H1 (cell line): ENCODE data around the gene NRXN3. TPM values are rescaled to one million over a fixed set of nuclear protein-coding genes. Genes with fewer than 3 reads are reported as not detected.

ENCODE experiments used
- CTCF ChIA-PET: fragments of 300-600 bp; sonication (Branson Sonifier 250); formaldehyde crosslinking; loops from one replicate; lab custom pipeline; 2021; ENCODE audit not compliant: partially characterized antibody; lab: Charles Lee
- POLR2A ChIA-PET: fragments of 300-600 bp; sonication (Branson Sonifier 250); formaldehyde crosslinking; loops from one replicate; lab custom pipeline; 2021; ENCODE audit warnings: inconsistent platforms; ENCODE audit not compliant: partially characterized antibody; lab: Charles Lee
- DNase-seq, 2 experiments: peaks; one replicate each; pipeline versions ENCODE4 v3.0.0 to v3.0.0-alpha.2; 2010 to 2022; ENCODE audit warnings: low spot score in 2 of 2, low read depth in 1 of 2, mixed read lengths in 1 of 2
- FAIRE-seq: peaks from 2 replicates; lab custom pipeline; 2011; peaks lifted over from hg19 to GRCh38; lab: Jason Lieb, UNC
- H2AFZ ChIP-seq: 2 replicates; pipeline ENCODE4 v1.8.1; 2012; ENCODE audit warnings: low read length, inconsistent platforms
- H2AK5ac ChIP-seq: 2 replicates; pipeline ENCODE4 v1.6.1; 2013; ENCODE audit warnings: low read depth, low read length
- H2BK120ac ChIP-seq: replicated peaks from 2 replicates; pipeline ENCODE3; 2013; ENCODE audit warnings: low read depth, low read length, inconsistent platforms
- H2BK12ac ChIP-seq: 2 replicates; pipeline ENCODE4 v1.6.1; 2013; ENCODE audit warnings: low read depth, low read length
- H2BK15ac ChIP-seq: 2 replicates; pipeline ENCODE4 v1.6.1; 2013; ENCODE audit warnings: low read length
- H2BK20ac ChIP-seq: 2 replicates; pipeline ENCODE4 v1.6.1; 2013; ENCODE audit warnings: low read length
- H2BK5ac ChIP-seq: 2 replicates; pipeline ENCODE4 v1.6.1; 2013; ENCODE audit warnings: low read depth, low read length
- H3K14ac ChIP-seq: 2 replicates; pipeline ENCODE4 v1.6.1; 2013; ENCODE audit warnings: inconsistent platforms; ENCODE audit not compliant: insufficient read length
- H3K18ac ChIP-seq: 2 replicates; pipeline ENCODE4 v1.6.1; 2013; ENCODE audit warnings: low read length; ENCODE audit errors: extremely low read depth
- H3K23ac ChIP-seq: 2 replicates; pipeline ENCODE4 v1.6.1; 2013; ENCODE audit warnings: inconsistent platforms; ENCODE audit not compliant: insufficient read length
- H3K23me2 ChIP-seq: 2 replicates; pipeline ENCODE4 v1.6.1; 2013; ENCODE audit warnings: low read depth, low read length
- H3K27ac ChIP-seq: 2 replicates; pipeline ENCODE4 v1.6.1; 2011; ENCODE audit warnings: low read depth, low read length, inconsistent platforms
- H3K27me3 ChIP-seq, 4 experiments: replicated peaks in 1 of 4; 1 replicate in 1 of 4; 2 replicates in 3 of 4; pipeline versions ENCODE4 v1.6.1 to v1.8.1; 2011 to 2013; ENCODE audit warnings: low read length in 3 of 4, mild to moderate bottlenecking in 3 of 4, inconsistent platforms in 2 of 4, mixed read lengths in 2 of 4, moderate library complexity in 1 of 4; ENCODE audit not compliant: control insufficient read depth in 3 of 4, insufficient read depth in 3 of 4; ENCODE audit errors: extremely low read depth in 1 of 4
- H3K36me3 ChIP-seq, 4 experiments: 2 replicates each; pipeline versions ENCODE4 v1.6.1 to v1.8.1; 2011 to 2013; ENCODE audit warnings: mild to moderate bottlenecking in 4 of 4, low read length in 3 of 4, moderate library complexity in 2 of 4, control low read depth in 1 of 4, inconsistent platforms in 1 of 4; ENCODE audit not compliant: insufficient read depth in 4 of 4, control insufficient read depth in 2 of 4
- H3K4ac ChIP-seq: replicated peaks from 2 replicates; pipeline ENCODE3; 2013; ENCODE audit warnings: low read length, low read depth, mixed read lengths, inconsistent platforms; ENCODE audit not compliant: insufficient read length
- H3K4me1 ChIP-seq, 4 experiments: replicated peaks in 1 of 4; 1 replicate in 1 of 4; 2 replicates in 3 of 4; pipeline versions ENCODE4 v1.6.1 to v1.8.1; 2011 to 2013; ENCODE audit warnings: low read length in 3 of 4, inconsistent platforms in 2 of 4, mixed read lengths in 1 of 4; ENCODE audit not compliant: insufficient read depth in 4 of 4, control insufficient read depth in 3 of 4
- H3K4me2 ChIP-seq, 2 experiments: 2 replicates each; pipeline versions ENCODE4 v1.6.1 to v1.8.1; 2011 to 2013; ENCODE audit warnings: low read depth in 2 of 2, low read length in 2 of 2, control low read depth in 1 of 2, inconsistent platforms in 1 of 2, mild to moderate bottlenecking in 1 of 2; ENCODE audit not compliant: insufficient read depth in 1 of 2
- H3K4me3 ChIP-seq, 4 experiments: fragments of 200-600, 300-600 bp in 1 of 4; sonication (generic), shearing (Covaris generic), sonication (Bioruptor Twin) in 1 of 4; 2 replicates each; pipeline versions ENCODE4 v1.5.1 to v1.8.1; 2011 to 2016; ENCODE audit warnings: low read length in 4 of 4, low read depth in 3 of 4, control low read depth in 2 of 4, inconsistent platforms in 2 of 4, mild to moderate bottlenecking in 2 of 4, mixed read lengths in 1 of 4, moderate library complexity in 1 of 4; ENCODE audit not compliant: insufficient read depth in 2 of 4; ENCODE audit errors: extremely low read depth in 1 of 4
- H3K56ac ChIP-seq: replicated peaks from 2 replicates; pipeline ENCODE3; 2013; ENCODE audit warnings: low read depth, mild to moderate bottlenecking, mixed read lengths, low read length, inconsistent platforms; ENCODE audit not compliant: insufficient read length
- H3K79me1 ChIP-seq: 2 replicates; pipeline ENCODE4 v1.6.1; 2013; ENCODE audit warnings: low read depth, low read length, control low read depth
- H3K79me2 ChIP-seq, 2 experiments: 2 replicates each; pipeline versions ENCODE4 v1.6.1 to v1.8.1; 2012 to 2013; ENCODE audit warnings: low read length in 2 of 2, mild to moderate bottlenecking in 2 of 2, inconsistent platforms in 1 of 2; ENCODE audit not compliant: insufficient read depth in 2 of 2, control insufficient read depth in 1 of 2
- H3K9ac ChIP-seq, 4 experiments: replicated peaks in 1 of 4; 1 replicate in 1 of 4; 2 replicates in 3 of 4; pipeline versions ENCODE4 v1.6.1 to v1.8.1; 2011 to 2013; ENCODE audit warnings: low read depth in 3 of 4, low read length in 3 of 4, control low read depth in 2 of 4, mild to moderate bottlenecking in 2 of 4, moderate library complexity in 2 of 4, inconsistent platforms in 1 of 4; ENCODE audit errors: extremely low read depth in 1 of 4
- H3K9me3 ChIP-seq, 2 experiments: 2 replicates each; pipeline versions ENCODE4 v1.6.1 to v1.8.1; 2012 to 2013; ENCODE audit warnings: mild to moderate bottlenecking in 2 of 2, moderate library complexity in 2 of 2, control low read depth in 1 of 2, inconsistent platforms in 1 of 2, low read depth in 1 of 2, low read length in 1 of 2, mixed read lengths in 1 of 2; ENCODE audit not compliant: insufficient read depth in 2 of 2
- H4K20me1 ChIP-seq, 2 experiments: replicated peaks in 1 of 2; 2 replicates each; pipeline versions ENCODE3 to v1.8.1; 2011 to 2013; ENCODE audit warnings: inconsistent platforms in 2 of 2, low read length in 2 of 2, mild to moderate bottlenecking in 1 of 2; ENCODE audit not compliant: insufficient read depth in 2 of 2, control insufficient read depth in 1 of 2
- H4K5ac ChIP-seq: 2 replicates; pipeline ENCODE4 v1.6.1; 2013; ENCODE audit warnings: low read length, low read depth, mixed read lengths, inconsistent platforms; ENCODE audit not compliant: insufficient read length
- H4K8ac ChIP-seq: 2 replicates; pipeline ENCODE4 v1.8.0; 2013; ENCODE audit warnings: mild to moderate bottlenecking, moderate library complexity, low read length, inconsistent platforms; ENCODE audit not compliant: insufficient read depth; ENCODE audit errors: extremely low read depth
- H4K91ac ChIP-seq: replicated peaks from 2 replicates; pipeline ENCODE3; 2013; ENCODE audit warnings: low read length, mixed read lengths, inconsistent platforms; ENCODE audit not compliant: insufficient read length
- CBX5 ChIP-seq: fragments of 300-800, 300-1000 bp; sonication (generic); IDR thresholded peaks from 2 replicates; pipeline ENCODE4 v1.7.1; 2016; ENCODE audit warnings: antibody characterized with exemption, low read length, low read depth
- CHD1 ChIP-seq: IDR thresholded peaks from 2 replicates; pipeline ENCODE4 v1.6.1; 2012; ENCODE audit warnings: low read depth, low read length, improper control_type of control experiment
- CTBP2 ChIP-seq: IDR thresholded peaks from 2 replicates; pipeline ENCODE4 v1.7.0; 2011; ENCODE audit warnings: borderline replicate concordance, mild to moderate bottlenecking, moderate library complexity, mixed read lengths, low read length; ENCODE audit not compliant: insufficient read depth, insufficient read length
- EP300 ChIP-seq, 2 experiments: IDR thresholded peaks; 1 replicate in 1 of 2; 2 replicates in 1 of 2; pipeline ENCODE4 v1.6.1; 2011 to 2012; ENCODE audit warnings: low read depth in 2 of 2, low read length in 2 of 2, mild to moderate bottlenecking in 2 of 2, borderline replicate concordance in 1 of 2, inconsistent platforms in 1 of 2, moderate library complexity in 1 of 2
- GABPA ChIP-seq: IDR thresholded peaks from 2 replicates; pipeline ENCODE4 v1.6.1; 2011; ENCODE audit warnings: mild to moderate bottlenecking, low read length, moderate library complexity, borderline replicate concordance; ENCODE audit not compliant: insufficient read depth
- KDM1A ChIP-seq: fragments of 200-600, 300-600 bp; sonication (generic); IDR thresholded peaks from 2 replicates; pipeline ENCODE4 v1.7.1; 2016; ENCODE audit warnings: mild to moderate bottlenecking, low read length, borderline replicate concordance
- KDM4A ChIP-seq: IDR thresholded peaks from one replicate; pipeline ENCODE4 v1.7.1; 2012; ENCODE audit warnings: low read depth, mild to moderate bottlenecking, moderate library complexity, low read length, inconsistent platforms; ENCODE audit not compliant: severe bottlenecking
- POLR2A ChIP-seq, 2 experiments: IDR thresholded peaks; 1 replicate in 1 of 2; 2 replicates in 1 of 2; pipeline ENCODE4 v1.6.1; 2011; ENCODE audit warnings: low read depth in 2 of 2, low read length in 2 of 2, mild to moderate bottlenecking in 2 of 2; ENCODE audit errors: control extremely low read depth in 1 of 2
- RAD21 ChIP-seq, 2 experiments: IDR thresholded peaks in 1 of 2; conservative IDR thresholded peaks in 1 of 2; 2 replicates each; pipeline ENCODE4 v1.6.1; 2011; ENCODE audit warnings: low read depth in 2 of 2, low read length in 2 of 2, improper control_type of control experiment in 1 of 2, inconsistent platforms in 1 of 2, mild to moderate bottlenecking in 1 of 2, moderate library complexity in 1 of 2
- RFX5 ChIP-seq: IDR thresholded peaks from 2 replicates; pipeline ENCODE4 v1.6.1; 2011; ENCODE audit warnings: low read depth, low read length, improper control_type of control experiment, borderline replicate concordance
- RXRA ChIP-seq: IDR thresholded peaks from 2 replicates; pipeline ENCODE4 v1.6.1; 2011; ENCODE audit warnings: low read depth, mild to moderate bottlenecking, low read length, moderate library complexity; ENCODE audit not compliant: insufficient read depth
- SIRT6 ChIP-seq: IDR thresholded peaks from one replicate; pipeline ENCODE4 v1.7.1; 2012; ENCODE audit warnings: low read length, inconsistent platforms
- SRF ChIP-seq: IDR thresholded peaks from 2 replicates; pipeline ENCODE4 v1.6.1; 2011; ENCODE audit warnings: mild to moderate bottlenecking, low read depth, low read length, moderate library complexity
- TEAD4 ChIP-seq: IDR thresholded peaks from 2 replicates; pipeline ENCODE4 v1.6.1; 2012; ENCODE audit warnings: low read depth, low read length, inconsistent platforms, mixed read lengths
- WGBS, 2 experiments: shearing (Covaris generic) in 1 of 2; methylation state at CpG; one replicate each; pipeline versions ENCODE4 v1.1.6 to v1.1.7; 2013 to 2015; ENCODE audit warnings: low lambda C conversion rate in 2 of 2, mixed read lengths in 2 of 2, inconsistent platforms in 1 of 2, low coverage in 1 of 2, missing lambda C conversion rate in 1 of 2; ENCODE audit not compliant: insufficient replicate concordance in 2 of 2, insufficient coverage in 1 of 2, insufficient read length in 1 of 2; ENCODE audit errors: extremely low coverage in 1 of 2, missing lambda C conversion rate in 1 of 2; 5-methylcytosine and 5-hydroxymethylcytosine counted together
- polyA plus RNA-seq, 7 experiments: library from polyadenylated mRNA; depleted of rRNA in 3 of 7; stranded (reverse) in 5 of 7; unstranded in 2 of 7; fragments of >200 nt in 5 of 7; fragments of 200-250 nt in 2 of 7; gene quantifications; 1 replicate in 5 of 7; 2 replicates in 1 of 7; 4 replicates in 1 of 7; pipeline versions ENCODE4 v1.2.1 to v1.2.3, GENCODE V29; 2011 to 2013; ENCODE audit warnings: missing spikeins in 2 of 7, mixed read lengths in 2 of 7
- total RNA-seq: library from RNA; stranded (reverse); fragmentation: NEBNext Ultra II Directional; extraction: Animal tissue kit (Norgen Biotek cat#: 25700); gene quantifications from 2 replicates; pipeline ENCODE4 v1.2.1, GENCODE V29; 2021

Gene NRXN3
- total and polyA plus RNA-seq, 2 of the 8 experiments (the other 6 are each of a cell fraction or from before 2014, with no cell fraction given), result 2.6 to 4.1 TPM

- Histone ChIP-seq H3K56ac (no peak overlapping the region), H4K20me1 (no peaks in the 10 kb centered on the region), H3K18ac (no peak overlapping the region), H3K27ac (no peak overlapping the region), H3K9ac (no peak overlapping the region), H3K4me2 (no peak overlapping the region), H3K27me3 (no peaks in the 10 kb centered on the region), H3K14ac (no peak overlapping the region), H3K9me3 (no peaks in the 10 kb centered on the region), H3K23ac (no peak overlapping the region), H2BK120ac (no peak overlapping the region), H2BK15ac (no peak overlapping the region), H2BK12ac (no peak overlapping the region), H4K91ac (no peak overlapping the region), H3K79me2 (no peaks in the 10 kb centered on the region), H2AFZ (no peak overlapping the region), H3K4me1 (no peaks in the 10 kb centered on the region), H4K5ac (no peak overlapping the region), H3K79me1 (no peaks in the 10 kb centered on the region), H3K4me3 (no peak overlapping the region), H2BK5ac (no peak overlapping the region), H3K36me3 (no peaks in the 10 kb centered on the region), H3K23me2 (no peaks in the 10 kb centered on the region), H4K8ac (no peak overlapping the region), H2AK5ac (no peak overlapping the region), H3K4ac (no peak overlapping the region), H2BK20ac (no peak overlapping the region)
- no peak for FAIRE-seq
- no peak for DNase-seq
- CTCF ChIA-PET, result interaction anchor here (1.5 to 7.2 kb wide), 3 partner anchors 14 to 27 kb away, joined by 4 to 54 read pairs (median 7); no protein-coding TSS in a partner anchor
- 91% methylated on average over 13 of the region's 13 CpGs; no CpG with 5 or more reads in 1 of the 2 experiments for WGBS, 2 experiments
- POLR2A ChIA-PET, result no interaction called here
- TF ChIP-seq EP300 (IDR thresholded peaks at IDR 0.05; ENCODE audit: borderline replicate concordance in 1 of 2, low read depth in 2 of 2, low read length in 2 of 2) (no peak), RFX5 (no peak), CTBP2 (no peak), CBX5 (no peak), TEAD4 (no peak), GABPA (no peak), POLR2A (IDR thresholded peaks at IDR 0.05; ENCODE audit: control extremely low read depth in 1 of 2, low read depth in 2 of 2, low read length in 2 of 2) (no peak), RAD21 (IDR thresholded peaks at IDR 0.05 in 1 of 2, conservative IDR thresholded peaks at IDR 0.05 in 1 of 2; ENCODE audit: low read depth in 2 of 2, low read length in 2 of 2) (no peak), SIRT6 (no peak), SRF (no peak), CHD1 (no peak), KDM1A (no peak), RXRA (no peak), KDM4A (no peak)
Measured at GRCh38 chr14:78592616-78593219, 422.5 kb downstream of the NRXN3 start.
